GM23338 (cell line): Measurements from ENCODE around the gene IL1F10. TPM values are rescaled to one million over a fixed set of nuclear protein-coding genes. Genes with fewer than 3 reads are reported as not detected.

Source experiments
- ATAC-seq: fragments of 200-7000 bp; cut with Tn5 transposase; 3 replicates; pipeline ENCODE4 v1.9.1; 2020
- DNase-seq: peaks from one replicate; pipeline ENCODE4 v3.0.0-alpha.2; 2015; ENCODE audit warnings: low spot score
- H2AFZ ChIP-seq: fragments of 200-600 bp; sonication (generic); 2 replicates; pipeline ENCODE4 v1.8.0; 2016; ENCODE audit warnings: antibody characterized with exemption, mild to moderate bottlenecking, moderate library complexity
- H3F3A ChIP-seq: fragments of 200-600 bp; sonication (generic); replicated peaks from 2 replicates; pipeline ENCODE4 v1.8.0; 2017; ENCODE audit warnings: antibody characterized with exemption, mixed run types, low read depth
- H3K27ac ChIP-seq: fragments of 200-600 bp; sonication (generic); 2 replicates; pipeline ENCODE4 v1.6.1; 2016; ENCODE audit warnings: low read depth
- H3K27me3 ChIP-seq: fragments of 200-600 bp; sonication (generic); 2 replicates; pipeline ENCODE4 v1.8.0; 2016; ENCODE audit warnings: mild to moderate bottlenecking, mixed run types, moderate library complexity; ENCODE audit not compliant: insufficient read depth
- H3K36me3 ChIP-seq: fragments of 200-600 bp; sonication (generic); 2 replicates; pipeline ENCODE4 v1.8.0; 2016; ENCODE audit warnings: mild to moderate bottlenecking; ENCODE audit not compliant: insufficient read depth
- H3K4me1 ChIP-seq: fragments of 200-600 bp; sonication (generic); 2 replicates; pipeline ENCODE4 v1.8.0; 2016; ENCODE audit warnings: mild to moderate bottlenecking, moderate library complexity; ENCODE audit not compliant: insufficient read depth
- H3K4me2 ChIP-seq: fragments of 200-600 bp; sonication (generic); 2 replicates; pipeline ENCODE4 v1.7.1; 2017; ENCODE audit warnings: mixed run types
- H3K4me3 ChIP-seq: fragments of 200-600 bp; sonication (generic); 2 replicates; pipeline ENCODE4 v1.6.1; 2016; ENCODE audit warnings: mixed run types
- H3K79me2 ChIP-seq: fragments of 200-600 bp; sonication (generic); replicated peaks from 2 replicates; pipeline ENCODE4 v1.8.0; 2017; ENCODE audit warnings: mild to moderate bottlenecking; ENCODE audit not compliant: insufficient read depth
- H3K9me2 ChIP-seq: fragments of 200-600 bp; sonication (generic); 2 replicates; pipeline ENCODE4 v1.8.0; 2017; ENCODE audit not compliant: insufficient read depth
- H4K20me1 ChIP-seq: fragments of 200-600 bp; sonication (generic); replicated peaks from 2 replicates; pipeline ENCODE4 v1.8.0; 2017; ENCODE audit warnings: mild to moderate bottlenecking; ENCODE audit not compliant: insufficient read depth
- H3K27ac Mint-ChIP-seq: 2 replicates; pipeline ENCODE4 v1.8.0; 2020; ENCODE audit warnings: inconsistent platforms, mild to moderate bottlenecking, moderate library complexity, mixed read lengths
- H3K27me3 Mint-ChIP-seq: 3 replicates; pipeline ENCODE4 v1.8.0; 2022; ENCODE audit warnings: low read depth, mild to moderate bottlenecking, moderate library complexity, mixed read lengths, inconsistent platforms; ENCODE audit not compliant: insufficient read depth, poor library complexity
- H3K36me3 Mint-ChIP-seq: 3 replicates; pipeline ENCODE4 v1.8.0; 2021; ENCODE audit warnings: low read depth, mild to moderate bottlenecking, inconsistent platforms, moderate library complexity, mixed read lengths
- H3K4me1 Mint-ChIP-seq: 3 replicates; pipeline ENCODE4 v1.8.0; 2020; ENCODE audit warnings: mild to moderate bottlenecking, inconsistent platforms, mixed read lengths
- H3K4me3 Mint-ChIP-seq: 3 replicates; pipeline ENCODE4 v1.8.0; 2021; ENCODE audit warnings: moderate library complexity, mild to moderate bottlenecking, inconsistent platforms, mixed read lengths
- H3K9me3 Mint-ChIP-seq: 3 replicates; pipeline ENCODE4 v1.8.0; 2020; ENCODE audit warnings: moderate library complexity, mild to moderate bottlenecking, inconsistent platforms, mixed read lengths
- CREB1 ChIP-seq: fragments of 250-450 bp; sonication (Bioruptor Pico); IDR thresholded peaks from 2 replicates; pipeline ENCODE4 v1.5.0; 2020; ENCODE audit warnings: low read depth, mild to moderate bottlenecking, moderate library complexity
- CTCF ChIP-seq, 2 experiments: fragments of 200-600 bp in 1 of 2; sonication (generic) in 1 of 2; conservative IDR thresholded peaks; 2 replicates each; pipeline versions ENCODE4 v1.5.1 to v1.6.1; 2016 to 2017; ENCODE audit warnings: antibody characterized with exemption in 2 of 2, low read depth in 2 of 2, mild to moderate bottlenecking in 2 of 2, moderate library complexity in 1 of 2
- ETS1 ChIP-seq: IDR thresholded peaks from 2 replicates; pipeline ENCODE4 v1.6.1; 2016; ENCODE audit warnings: antibody characterized with exemption
- EZH2 ChIP-seq: fragments of 200-600 bp; sonication (generic); IDR thresholded peaks from one replicate; pipeline ENCODE4 v1.8.0; 2017; ENCODE audit warnings: antibody characterized with exemption, mild to moderate bottlenecking, low read depth; ENCODE audit not compliant: unreplicated experiment
- EZH2phosphoT487 ChIP-seq: fragments of 200-600 bp; sonication (generic); IDR thresholded peaks from one replicate; pipeline ENCODE4 v1.8.1; 2018; ENCODE audit warnings: antibody characterized with exemption; ENCODE audit not compliant: unreplicated experiment
- JUNB ChIP-seq: IDR thresholded peaks from one replicate; pipeline ENCODE4 v1.6.1; 2016; ENCODE audit warnings: antibody characterized with exemption; ENCODE audit not compliant: unreplicated experiment
- NANOG ChIP-seq: IDR thresholded peaks from 2 replicates; pipeline ENCODE4 v1.6.1; 2016; ENCODE audit warnings: antibody characterized with exemption, borderline replicate concordance
- POLR2AphosphoS5 ChIP-seq: IDR thresholded peaks from 2 replicates; pipeline ENCODE4 v1.6.1; 2016; ENCODE audit warnings: antibody characterized with exemption, low read depth
- STAT1 ChIP-seq: IDR thresholded peaks from one replicate; pipeline ENCODE4 v1.6.1; 2016; ENCODE audit warnings: antibody characterized with exemption; ENCODE audit not compliant: unreplicated experiment
- ZNF114 ChIP-seq: fragments of 250-450 bp; sonication (Bioruptor Pico); IDR thresholded peaks from 2 replicates; pipeline ENCODE4 v1.5.0; 2020; ENCODE audit warnings: mild to moderate bottlenecking, moderate library complexity
- ZNF331 ChIP-seq: fragments of 250-450 bp; sonication (Bioruptor Pico); IDR thresholded peaks from 2 replicates; pipeline ENCODE4 v1.5.0; 2020; ENCODE audit warnings: low read depth, mild to moderate bottlenecking, moderate library complexity
- ZNF462 ChIP-seq: fragments of 250-450 bp; sonication (Bioruptor Pico); IDR thresholded peaks from 2 replicates; pipeline ENCODE4 v1.5.0; 2020; ENCODE audit warnings: mild to moderate bottlenecking, moderate library complexity
- polyA plus RNA-seq: library from polyadenylated mRNA; unstranded; fragments of >200 nt; fragmentation: Nextera tagmentation; extraction: Ambion mirVana; gene quantifications from 2 replicates; pipeline ENCODE4 v1.2.1, GENCODE V29; 2016
- total RNA-seq: library from RNA; depleted of rRNA; stranded (reverse); fragments of >200 nt; shearing (Covaris generic); gene quantifications from 2 replicates; pipeline ENCODE4 v1.2.3, GENCODE V29; 2014
- TF ChIP-seq, protein P1 (sequence below): IDR thresholded peaks from one replicate; pipeline ENCODE4 v1.6.1; 2018; ENCODE audit warnings: antibody characterized with exemption; ENCODE audit not compliant: unreplicated experiment

IL1F10 gene
- total and polyA plus RNA-seq, 2 experiments from 2014 or later: not detected

GRCh38 chr2:113122364-113122763, 54.6 kb downstream of the IL1F10 start:
- no peaks in the 10 kb centered on the region for H3K4me1 Mint-ChIP-seq
- Histone ChIP-seq H3K36me3 (no peaks in the 10 kb centered on the region), H3K27ac (no peak overlapping the region), H3K27me3 (no peaks in the 10 kb centered on the region), H3K9me2 (no peaks in the 10 kb centered on the region), H2AFZ (no peak overlapping the region), H3F3A (no peaks in the 10 kb centered on the region), H3K4me1 (no peaks in the 10 kb centered on the region), H3K79me2 (no peaks in the 10 kb centered on the region), H4K20me1 (no peaks in the 10 kb centered on the region), H3K4me2 (no peak overlapping the region), H3K4me3 (no peak overlapping the region)
- no peak overlapping the region for H3K27ac Mint-ChIP-seq
- H3K36me3 Mint-ChIP-seq: no peaks in the 10 kb centered on the region
- DNase-seq: no peak
- no peak for ATAC-seq
- peaks cover 3% of the 10 kb centered on the region for H3K27me3 Mint-ChIP-seq
- no peak for TF ChIP-seq ETS1
- TF ChIP-seq NANOG: no peak
- TF ChIP-seq EZH2: no peak
- no peak for TF ChIP-seq ZNF462 (CRISPR knock-in tag)
- TF ChIP-seq ZNF114 (CRISPR knock-in tag): no peak
- no peak for TF ChIP-seq JUNB
- TF ChIP-seq, protein P1, sequence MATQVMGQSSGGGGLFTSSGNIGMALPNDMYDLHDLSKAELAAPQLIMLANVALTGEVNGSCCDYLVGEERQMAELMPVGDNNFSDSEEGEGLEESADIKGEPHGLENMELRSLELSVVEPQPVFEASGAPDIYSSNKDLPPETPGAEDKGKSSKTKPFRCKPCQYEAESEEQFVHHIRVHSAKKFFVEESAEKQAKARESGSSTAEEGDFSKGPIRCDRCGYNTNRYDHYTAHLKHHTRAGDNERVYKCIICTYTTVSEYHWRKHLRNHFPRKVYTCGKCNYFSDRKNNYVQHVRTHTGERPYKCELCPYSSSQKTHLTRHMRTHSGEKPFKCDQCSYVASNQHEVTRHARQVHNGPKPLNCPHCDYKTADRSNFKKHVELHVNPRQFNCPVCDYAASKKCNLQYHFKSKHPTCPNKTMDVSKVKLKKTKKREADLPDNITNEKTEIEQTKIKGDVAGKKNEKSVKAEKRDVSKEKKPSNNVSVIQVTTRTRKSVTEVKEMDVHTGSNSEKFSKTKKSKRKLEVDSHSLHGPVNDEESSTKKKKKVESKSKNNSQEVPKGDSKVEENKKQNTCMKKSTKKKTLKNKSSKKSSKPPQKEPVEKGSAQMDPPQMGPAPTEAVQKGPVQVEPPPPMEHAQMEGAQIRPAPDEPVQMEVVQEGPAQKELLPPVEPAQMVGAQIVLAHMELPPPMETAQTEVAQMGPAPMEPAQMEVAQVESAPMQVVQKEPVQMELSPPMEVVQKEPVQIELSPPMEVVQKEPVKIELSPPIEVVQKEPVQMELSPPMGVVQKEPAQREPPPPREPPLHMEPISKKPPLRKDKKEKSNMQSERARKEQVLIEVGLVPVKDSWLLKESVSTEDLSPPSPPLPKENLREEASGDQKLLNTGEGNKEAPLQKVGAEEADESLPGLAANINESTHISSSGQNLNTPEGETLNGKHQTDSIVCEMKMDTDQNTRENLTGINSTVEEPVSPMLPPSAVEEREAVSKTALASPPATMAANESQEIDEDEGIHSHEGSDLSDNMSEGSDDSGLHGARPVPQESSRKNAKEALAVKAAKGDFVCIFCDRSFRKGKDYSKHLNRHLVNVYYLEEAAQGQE: no peak
- TF ChIP-seq EZH2phosphoT487: no peak
- TF ChIP-seq POLR2AphosphoS5: no peak
- TF ChIP-seq CTCF (conservative IDR thresholded peaks at IDR 0.05; ENCODE audit: low read depth in 2 of 2): no peak
- no peak for TF ChIP-seq STAT1
- TF ChIP-seq CREB1 (CRISPR knock-in tag): no peak
- no peak for TF ChIP-seq ZNF331 (CRISPR knock-in tag)
- no peak overlapping the region for H3K4me3 Mint-ChIP-seq
- H3K9me3 Mint-ChIP-seq: no peaks in the 10 kb centered on the region
